HG03565 (cell line): ENCODE data around the gene PTPRJ.
"Not testable (repeated sequence)": the region's sequence is repeated elsewhere in the genome, so short reads cannot be mapped to it uniquely, and the experiment has no call there.

Experiments
- ATAC-seq: cut with Tn5 transposase; IDR thresholded peaks from one replicate; pipeline ENCODE4 v1.9.1; 2021; ENCODE audit warnings: mild to moderate bottlenecking, moderate library complexity; ENCODE audit not compliant: unreplicated experiment

PTPRJ gene

DNA sequence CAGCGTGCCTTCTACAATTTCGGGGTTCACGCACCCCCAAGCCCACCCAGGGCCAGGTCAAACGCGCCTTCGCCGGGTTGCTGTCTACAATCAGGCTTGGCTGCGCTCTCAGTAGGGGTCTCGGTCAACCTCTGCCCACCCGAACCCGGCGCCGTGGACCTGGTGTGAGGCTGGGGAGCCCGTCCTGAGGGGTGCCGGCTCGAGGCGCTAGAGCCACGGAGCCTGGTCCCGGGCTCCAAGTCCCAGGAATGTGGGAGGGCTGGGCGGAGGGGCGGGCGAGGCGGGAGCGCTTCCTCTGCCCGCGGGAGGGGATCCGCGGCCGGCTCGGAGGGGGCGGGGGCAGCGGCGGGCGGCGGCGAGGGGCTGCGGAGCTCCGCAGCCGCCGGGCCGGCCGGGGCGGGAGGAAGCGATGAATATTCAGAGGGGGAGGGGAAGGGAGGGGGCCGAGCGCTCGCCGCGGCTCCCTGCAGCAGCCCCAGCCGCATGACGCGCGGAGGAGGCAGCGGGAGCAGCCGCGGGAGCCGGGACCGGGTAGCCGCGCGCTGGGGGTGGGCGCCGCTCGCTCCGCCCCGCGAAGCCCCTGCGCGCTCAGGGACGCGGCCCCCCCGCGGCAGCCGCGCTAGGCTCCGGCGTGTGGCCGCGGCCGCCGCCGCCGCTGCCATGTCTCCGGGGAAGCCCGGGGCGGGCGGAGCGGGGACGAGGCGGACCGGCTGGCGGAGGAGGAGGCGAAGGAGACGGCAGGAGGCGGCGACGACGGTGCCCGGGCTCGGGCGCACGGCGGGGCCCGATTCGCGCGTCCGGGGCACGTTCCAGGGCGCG, at the start of gene PTPRJ:
PTPRJ (plus strand) TSS at position 472 of the 819 bp plus-strand sequence. CDS start 354 bp downstream, outside the sequence.
- peak; percentile 52 for ATAC-seq

- no peak for ATAC-seq
These were observed 47.8 kb upstream of the PTPRJ start for GRCh38 chr11:47932544-47932943.

GRCh38 chr11:47933797-47934196, 46.6 kb upstream of the PTPRJ start:
- ATAC-seq: not testable (repeated sequence)

GRCh38 chr11:47938791-47939560, 41.4 kb upstream of the PTPRJ start:
- ATAC-seq: no peak

- ATAC-seq: no peak
These were observed 39.3 kb upstream of the PTPRJ start for GRCh38 chr11:47940904-47941649.

DNA sequence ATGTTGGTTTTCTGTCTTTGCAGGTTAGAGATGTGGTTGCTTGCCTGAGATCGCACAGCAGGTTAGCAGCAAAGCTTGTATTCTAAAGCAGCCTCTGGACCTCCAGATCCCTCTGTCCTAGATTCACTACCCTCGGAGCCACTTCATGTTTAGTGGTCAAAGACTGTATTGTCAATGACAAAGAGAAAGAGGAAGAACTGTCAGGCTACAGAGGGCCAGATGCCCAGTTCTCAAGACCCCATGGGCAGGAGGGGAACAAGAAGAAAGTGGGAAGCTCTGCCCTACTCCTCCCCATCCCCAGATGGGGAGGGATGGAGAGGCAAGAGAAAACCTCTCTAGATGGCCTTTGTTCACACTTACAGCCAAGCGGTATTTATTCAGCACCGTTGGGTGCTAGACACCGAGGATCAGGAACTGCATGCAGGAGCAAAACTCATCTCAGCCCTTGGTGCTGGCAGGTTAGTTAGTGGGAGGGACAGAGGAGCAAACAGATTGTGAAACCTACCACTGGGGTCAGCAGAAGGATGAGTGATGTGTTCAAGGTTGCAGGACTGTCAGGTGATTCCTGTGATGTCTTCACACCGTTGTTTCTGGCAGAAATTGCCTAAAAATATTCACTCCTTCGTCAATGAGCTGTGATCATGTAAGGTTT, 38.3 kb upstream of the PTPRJ start:
- ATAC-seq: no peak

GRCh38 chr11:47943721-47944586, 36.4 kb upstream of the PTPRJ start:
- ATAC-seq: no peak

DNA sequence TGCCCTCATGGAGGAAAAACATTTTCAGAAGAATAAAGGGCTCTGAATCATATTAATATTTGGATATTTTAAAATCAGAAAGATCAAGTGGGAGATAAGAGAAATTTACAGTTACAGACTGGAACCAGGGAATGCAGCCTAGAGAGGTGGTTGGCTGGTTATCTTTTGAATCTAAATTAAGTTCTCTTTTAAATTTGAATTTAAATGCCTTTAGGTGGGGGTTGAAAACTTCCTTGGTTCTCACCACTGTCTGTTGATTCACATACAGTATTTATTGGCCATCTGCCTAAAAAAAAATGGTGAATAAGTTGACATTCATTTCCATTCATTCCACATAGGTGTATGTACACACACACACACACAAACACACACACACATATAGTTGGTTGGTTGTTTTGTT, 35.7 kb upstream of the PTPRJ start:
- ATAC-seq: no peak

- ATAC-seq: no peak
These were observed 33.4 kb upstream of the PTPRJ start for GRCh38 chr11:47946682-47947559.

DNA sequence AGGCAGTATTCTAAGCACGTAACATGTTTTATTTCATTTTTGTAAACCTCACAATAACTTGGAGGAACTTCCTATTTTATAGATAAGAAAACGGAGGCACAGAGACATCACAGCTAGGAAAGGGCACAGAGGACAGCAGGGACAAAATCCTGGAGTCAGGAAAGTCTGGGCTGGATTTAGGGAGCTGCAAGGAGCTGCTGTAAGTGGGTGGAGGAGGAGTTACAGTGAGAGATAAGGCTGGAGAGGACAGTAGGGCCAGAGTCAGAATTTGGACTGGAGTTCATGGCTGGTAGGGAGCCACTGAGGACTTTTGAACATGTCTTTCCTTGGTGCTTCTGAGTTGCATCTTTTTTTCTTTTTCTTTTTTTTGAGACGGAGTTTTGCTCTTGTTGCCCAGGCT, 32.2 kb upstream of the PTPRJ start:
- no peak for ATAC-seq

DNA sequence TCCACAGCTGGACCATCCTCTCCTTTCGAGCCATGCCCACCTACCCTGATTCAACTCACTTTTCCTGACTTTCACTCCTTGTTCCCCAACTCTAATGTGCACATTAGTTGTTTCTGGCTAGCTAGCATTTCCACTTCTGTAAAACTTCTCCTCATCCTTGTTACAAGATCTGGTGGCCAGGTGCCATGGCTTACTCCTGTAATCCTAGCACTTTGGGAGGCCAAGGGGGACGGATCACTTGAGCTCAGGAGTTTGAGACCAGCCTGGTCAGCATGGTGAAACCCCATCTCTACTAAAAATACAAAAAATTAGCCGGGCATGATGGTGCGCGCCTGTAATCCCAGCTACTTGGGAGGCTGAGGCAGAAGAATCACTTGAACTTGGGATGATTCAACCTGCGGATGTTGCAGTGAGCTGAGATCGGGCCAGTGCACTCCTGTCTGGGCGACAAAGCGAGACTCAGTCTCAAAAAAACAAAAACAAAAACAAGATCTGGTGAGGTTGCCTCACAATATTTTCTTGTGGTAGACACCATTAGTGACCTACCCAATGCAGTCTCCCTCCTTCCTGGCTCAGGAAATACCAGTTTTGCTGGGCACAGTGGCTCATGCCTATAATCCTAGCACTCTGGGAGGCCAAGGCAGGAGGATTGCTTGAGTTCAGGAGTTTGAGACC, 31.2 kb upstream of the PTPRJ start:
- ATAC-seq: not testable (repeated sequence)

DNA sequence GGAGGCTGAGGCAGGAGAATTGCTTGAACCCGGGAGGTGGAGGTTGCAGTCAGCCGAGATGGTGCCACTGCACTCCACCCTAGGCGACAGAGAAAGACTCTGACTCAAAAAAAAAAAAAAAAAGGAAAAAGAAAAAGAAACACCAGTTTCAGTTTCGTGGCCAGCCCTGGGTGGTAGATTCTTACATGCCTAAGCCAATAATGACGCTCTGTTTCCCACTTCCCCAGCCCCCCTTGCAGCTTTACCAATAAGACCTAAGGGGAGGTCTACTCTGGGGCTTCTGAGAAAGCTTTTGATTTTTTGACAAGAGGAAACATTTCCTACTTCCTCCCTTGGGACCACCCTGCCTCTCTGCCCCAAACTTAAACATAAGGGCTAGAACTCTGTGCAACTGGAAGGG, 30.0 kb upstream of the PTPRJ start:
- no peak for ATAC-seq

DNA sequence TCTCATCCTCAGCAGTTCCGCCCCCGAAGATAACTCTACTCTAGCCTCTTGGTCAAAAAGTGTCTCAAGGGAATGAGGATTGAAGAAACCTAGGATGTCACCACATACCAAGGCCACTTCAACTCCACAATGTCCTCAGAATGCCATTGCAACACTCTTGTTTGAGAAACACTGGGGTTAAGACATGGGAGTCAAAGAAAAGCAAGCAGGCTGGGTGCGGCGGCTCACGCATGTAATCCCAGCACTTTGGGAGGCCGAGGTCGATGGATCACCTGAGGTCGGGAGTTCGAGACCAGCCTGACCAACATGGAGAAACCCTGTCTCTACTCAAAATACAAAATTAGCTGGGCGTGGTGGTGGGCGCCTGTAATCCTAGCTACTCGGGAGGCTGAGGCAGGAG, 28.9 kb upstream of the PTPRJ start:
- ATAC-seq: not testable (repeated sequence)

DNA sequence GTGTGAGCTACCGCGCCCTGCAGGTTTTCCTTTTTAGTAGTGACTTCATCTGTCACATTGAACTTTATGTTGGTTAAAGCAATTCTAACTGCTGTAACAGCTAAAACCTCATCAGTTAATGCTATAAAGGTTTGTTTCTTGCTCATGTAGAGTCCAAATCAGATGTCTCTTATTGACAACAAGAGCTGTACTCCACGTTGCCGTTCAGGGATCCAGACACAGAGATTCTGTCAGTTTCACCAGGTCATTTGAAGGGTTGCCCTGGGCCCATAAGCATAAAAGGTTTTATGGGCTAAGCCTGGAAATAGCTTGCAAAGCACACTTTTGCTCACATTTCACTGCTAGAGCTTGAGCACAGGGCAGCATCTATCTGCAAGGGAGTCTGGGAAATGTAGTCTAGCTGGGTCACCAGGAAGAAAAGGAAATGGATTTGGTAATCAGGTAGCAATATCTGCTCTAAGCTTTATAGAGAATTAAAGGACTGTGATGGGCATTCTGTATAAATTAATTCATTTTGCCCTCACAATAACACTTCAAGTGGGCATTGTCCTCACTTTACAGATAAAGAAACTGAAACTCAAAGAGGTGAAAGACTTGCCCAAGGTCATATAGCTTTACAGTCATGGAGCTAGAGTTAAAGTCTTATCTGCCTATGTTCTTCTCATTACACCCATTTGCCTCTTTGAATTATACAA, 25.2 kb upstream of the PTPRJ start:
- ATAC-seq: no peak

DNA sequence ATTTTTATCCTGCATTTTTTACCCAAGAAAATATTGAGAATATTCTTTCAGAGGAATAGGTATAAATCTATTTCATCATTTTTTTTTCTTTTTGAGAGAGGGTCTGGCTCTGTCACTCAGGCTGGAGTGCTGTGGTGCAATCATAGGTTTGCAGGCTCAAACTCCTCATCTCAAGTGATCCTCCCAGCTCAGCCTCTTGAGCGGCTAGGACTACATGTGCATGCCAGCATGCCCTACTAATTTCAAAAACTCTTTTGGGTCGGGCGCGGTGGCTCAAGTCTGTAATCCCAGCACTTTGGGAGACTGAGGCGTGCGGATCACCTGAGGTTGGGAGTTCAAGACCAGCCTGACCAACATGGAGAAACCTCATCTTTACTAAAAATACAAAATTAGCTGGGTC, 20.3 kb upstream of the PTPRJ start:
- ATAC-seq: no peak

DNA sequence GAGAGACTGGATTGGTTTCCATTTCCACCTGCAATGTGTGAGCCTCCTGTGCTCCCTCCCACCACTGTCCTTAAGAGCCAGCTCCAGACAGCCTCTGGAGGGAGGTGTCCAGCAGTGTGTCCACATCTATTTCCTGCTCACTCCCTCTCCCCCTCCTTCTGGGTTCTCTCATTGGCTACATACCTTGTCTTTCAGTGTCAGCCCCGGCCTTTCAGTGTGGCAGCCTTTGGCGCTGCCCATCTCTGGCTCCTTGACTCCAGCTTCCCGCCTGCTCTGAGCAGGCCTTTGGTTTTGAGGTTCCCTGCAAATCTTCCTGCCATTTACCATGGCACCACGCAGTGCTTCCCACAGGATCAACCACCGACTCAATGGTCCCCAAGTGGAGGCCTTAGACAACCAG, 19.0 kb upstream of the PTPRJ start:
- ATAC-seq: no peak

DNA sequence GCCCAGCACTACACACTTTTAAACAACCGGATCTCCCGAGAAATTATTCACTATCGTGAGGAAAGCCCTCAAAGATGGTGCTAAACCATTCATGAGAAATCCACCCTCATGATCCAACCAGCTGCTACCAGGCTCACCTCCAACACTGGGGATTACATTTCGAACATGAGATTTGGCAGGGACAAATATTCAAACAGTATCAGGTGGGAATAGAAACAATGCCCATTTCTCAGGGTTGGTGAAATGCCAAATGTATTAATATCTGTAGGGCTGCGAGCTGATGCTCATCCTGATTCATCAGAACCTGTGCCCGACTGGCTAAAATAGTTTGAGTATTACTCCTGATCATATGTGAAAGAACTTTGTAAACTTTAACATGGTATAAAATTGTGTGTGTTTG, 15.8 kb upstream of the PTPRJ start:
- no peak for ATAC-seq
